ENCODE data around the gene PCGF5. TPM values are rescaled to one million over a fixed set of nuclear protein-coding genes. Genes with fewer than 3 reads are reported as not detected.

Gene PCGF5
- total and polyA plus RNA-seq, 11 donors, result 54.2 to 90.7 (median 85.6) TPM

DNA sequence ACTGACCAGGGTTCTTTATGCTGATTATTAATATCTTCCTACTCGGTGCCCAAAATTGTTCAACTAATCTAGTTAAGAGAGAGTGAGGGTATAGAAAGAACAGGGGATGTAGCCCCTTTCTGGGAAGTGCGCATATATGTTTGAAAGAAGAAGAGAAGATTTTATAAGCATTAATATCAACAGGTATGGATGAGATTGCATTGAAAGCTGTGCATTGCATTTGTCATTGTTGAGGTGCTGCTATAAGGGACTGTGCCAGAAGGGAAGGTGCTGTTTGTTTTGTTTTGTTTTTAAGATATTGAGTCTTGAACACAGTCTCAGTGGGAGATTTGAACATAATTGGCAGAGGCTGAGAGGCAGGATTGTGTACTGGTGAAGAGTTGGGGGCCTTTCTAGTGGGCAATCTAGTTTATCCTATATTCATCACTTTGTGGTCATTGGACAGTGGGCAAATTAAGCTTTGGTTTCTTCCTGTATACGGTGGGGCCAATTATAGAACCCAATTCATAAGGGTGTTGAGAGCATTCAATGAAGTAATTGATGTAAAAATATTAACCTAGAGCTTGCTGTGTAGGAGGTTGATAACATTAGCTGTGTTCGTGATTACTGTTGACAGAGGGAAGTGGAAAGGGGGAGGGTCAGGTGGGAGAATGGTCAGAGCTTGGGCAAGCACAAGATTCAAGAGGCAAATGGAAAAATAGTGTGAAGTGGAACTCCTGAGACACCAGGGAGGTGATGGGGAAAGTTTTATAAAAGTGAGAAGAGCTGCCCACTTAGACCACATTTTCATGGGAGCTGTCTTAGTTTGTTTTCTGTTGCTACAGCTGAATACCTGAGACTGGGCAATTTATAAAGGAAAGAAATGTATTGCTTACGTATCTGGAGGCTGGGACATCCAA is 19.9 kb upstream of the PCGF5 start:
- peak; percentile 77 to 92 (median 86) for ATAC-seq
- Histone ChIP-seq H3K27me3 (no peaks in the 10 kb centered on the region), H3K4me3 (peak overlapping the region in 1 of 12 donors; percentile 11)

GRCh38 chr10:91201213-91201996 is 19.1 kb upstream of the PCGF5 start:
- intact Hi-C loops (cut with DNase I), result no loop called here
- peak in 2 of 4 donors; percentile 2 to 14 for ATAC-seq
- no peaks in the 10 kb centered on the region for H3K9me3 ChIP-seq
- peaks cover 7 to 78% (median 50%) of the 10 kb centered on the region in 12 donors for H3K4me1 ChIP-seq
- no peaks in the 10 kb centered on the region for H3K36me3 ChIP-seq
- peak overlapping the region in 10 of 12 donors; percentile 32 to 80 (median 64) for H3K27ac ChIP-seq
- 35 to 43% (median 36%) methylated on average over 3 of the region's 3 CpGs for WGBS, 4 donors
- no peak for TF ChIP-seq CTCF (IDR thresholded peaks at IDR 0.05)
- no peak for TF ChIP-seq POLR2A (IDR thresholded peaks at IDR 0.05)
- peak overlapping the region in 1 of 12 donors; percentile 11 for H3K4me3 ChIP-seq
- no peaks in the 10 kb centered on the region for H3K27me3 ChIP-seq
- no peak for DNase-seq

More for the DNA sequence above, 19.9 kb upstream of the PCGF5 start:
- H3K9me3 ChIP-seq, result no peaks in the 10 kb centered on the region
- H3K4me1 ChIP-seq, result peaks cover 7 to 80% (median 51%) of the 10 kb centered on the region in 12 donors
- DNase-seq, result peak in 3 of 5 donors; percentile 29 to 62 (median 39)
- intact Hi-C loops (cut with DNase I), result no loop called here
- no peak for TF ChIP-seq CTCF (IDR thresholded peaks at IDR 0.05)
- TF ChIP-seq POLR2A (IDR thresholded peaks at IDR 0.05), result no peak
- 40 to 45% (median 43%) methylated on average over 5 of the region's 5 CpGs for WGBS, 4 donors
- no peaks in the 10 kb centered on the region for H3K36me3 ChIP-seq
- H3K27ac ChIP-seq, result peak overlapping the region in 10 of 12 donors; percentile 32 to 80 (median 64)

- Histone ChIP-seq H3K9me3 (no peaks in the 10 kb centered on the region), H3K4me3 (no peak overlapping the region), H3K36me3 (no peaks in the 10 kb centered on the region), H3K27ac (no peak overlapping the region), H3K4me1 (peaks cover 0 to 59% (median 22%) of the 10 kb centered on the region in 12 donors), H3K27me3 (no peaks in the 10 kb centered on the region)
- no peak for TF ChIP-seq POLR2A (IDR thresholded peaks at IDR 0.05)
- no peak for TF ChIP-seq CTCF (IDR thresholded peaks at IDR 0.05)
- 0 to 59% (median 2%) methylated on average over 1 of the region's 1 CpG for WGBS, 4 donors
- intact Hi-C loops (cut with DNase I), result no loop called here
- ATAC-seq, result peak; percentile 23 to 69 (median 64)
- DNase-seq, result no peak
Observed at GRCh38 chr10:91206427-91206826, 14.0 kb upstream of the PCGF5 start.

All from heart left ventricle (tissue), 16 donors.